Naive thymus-derived CD4-positive, alpha-beta T cell (primary cell): ENCODE measurements around the gene SMNDC1. TPM values are rescaled to one million over a fixed set of nuclear protein-coding genes. Genes with fewer than 3 reads are reported as not detected.
"Not testable (repeated sequence)": the region's sequence is repeated elsewhere in the genome, so short reads cannot be mapped to it uniquely, and the experiment has no call there.

ENCODE experiments used
- ATAC-seq: fragments of 150-1000 bp; cut with Tn5 transposase; 2 replicates; pipeline ENCODE4 v1.10.0; 2021; ENCODE audit warnings: mild to moderate bottlenecking, moderate library complexity
- CTCF ChIA-PET: fragments of 350-600 bp; sonication (Branson Sonifier 250); formaldehyde crosslinking; loops from one replicate; lab custom pipeline; 2021; ENCODE audit warnings: antibody characterized with exemption; lab: Charles Lee
- POLR2A ChIA-PET: fragments of 350-600 bp; sonication (Branson Sonifier 250); formaldehyde crosslinking; loops from one replicate; lab custom pipeline; 2021; ENCODE audit warnings: antibody characterized with exemption, inconsistent platforms; lab: Charles Lee
- DNase-seq, 9 donors: peaks; one replicate each; pipeline versions ENCODE4 v3.0.0 to v3.0.0-alpha.2; 2020 to 2022; ENCODE audit warnings: mixed read lengths in 1 of 9
- H3K27ac ChIP-seq: one replicate; pipeline ENCODE4 v1.7.0; 2013; ENCODE audit warnings: mild to moderate bottlenecking, low read depth, low read length, moderate library complexity
- H3K27me3 ChIP-seq, 2 donors: one replicate each; pipeline ENCODE4 v1.7.0; 2013; ENCODE audit warnings: low read length in 2 of 2, mild to moderate bottlenecking in 2 of 2, moderate library complexity in 2 of 2; ENCODE audit not compliant: control insufficient read depth in 2 of 2, insufficient read depth in 2 of 2
- H3K36me3 ChIP-seq, 3 experiments: 1 replicate in 2 of 3; 2 replicates in 1 of 3; pipeline ENCODE4 v1.7.0; 2013; ENCODE audit warnings: low read length in 3 of 3, mild to moderate bottlenecking in 3 of 3, moderate library complexity in 1 of 3; ENCODE audit not compliant: insufficient read depth in 3 of 3, control insufficient read depth in 2 of 3
- H3K4me1 ChIP-seq, 2 donors: one replicate each; pipeline ENCODE4 v1.7.0; 2013; ENCODE audit warnings: low read length in 2 of 2, mild to moderate bottlenecking in 2 of 2, moderate library complexity in 1 of 2; ENCODE audit not compliant: control insufficient read depth in 2 of 2, insufficient read depth in 2 of 2
- H3K4me3 ChIP-seq: 2 replicates; pipeline ENCODE4 v1.7.0; 2013; ENCODE audit warnings: mild to moderate bottlenecking, low read length
- H3K9me3 ChIP-seq, 3 experiments: 1 replicate in 2 of 3; 2 replicates in 1 of 3; pipeline ENCODE4 v1.7.0; 2013; ENCODE audit warnings: low read length in 3 of 3; ENCODE audit not compliant: control insufficient read depth in 2 of 3
- H3K27ac Mint-ChIP-seq, 9 donors: one replicate each; pipeline ENCODE4 v1.8.0; 2020 to 2022; ENCODE audit warnings: mixed read lengths in 9 of 9, mild to moderate bottlenecking in 8 of 9, moderate library complexity in 5 of 9, inconsistent platforms in 2 of 9
- H3K27me3 Mint-ChIP-seq, 5 donors: one replicate each; pipeline ENCODE4 v1.8.0; 2021 to 2022; ENCODE audit warnings: mixed read lengths in 5 of 5, mild to moderate bottlenecking in 1 of 5
- H3K36me3 Mint-ChIP-seq, 5 donors: one replicate each; pipeline ENCODE4 v1.8.0; 2020 to 2022; ENCODE audit warnings: mixed read lengths in 5 of 5, mild to moderate bottlenecking in 3 of 5, inconsistent platforms in 1 of 5
- H3K4me1 Mint-ChIP-seq, 7 donors: one replicate each; pipeline ENCODE4 v1.8.0; 2020 to 2022; ENCODE audit warnings: mixed read lengths in 7 of 7, mild to moderate bottlenecking in 3 of 7, inconsistent platforms in 1 of 7
- H3K4me3 Mint-ChIP-seq, 10 donors: one replicate each; pipeline ENCODE4 v1.8.0; 2020 to 2022; ENCODE audit warnings: mild to moderate bottlenecking in 10 of 10, mixed read lengths in 10 of 10, moderate library complexity in 6 of 10, inconsistent platforms in 2 of 10
- H3K9me3 Mint-ChIP-seq, 11 donors: one replicate each; pipeline ENCODE4 v1.8.0; 2020 to 2022; ENCODE audit warnings: mixed read lengths in 11 of 11, mild to moderate bottlenecking in 4 of 11, inconsistent platforms in 1 of 11, moderate library complexity in 1 of 11
- intact Hi-C, 2 donors: fragments of 100-400 bp; cut with micrococcal nuclease; formaldehyde crosslinking; loops; one replicate each; pipeline ENCODE4 v1.15.1; 2023
- polyA plus RNA-seq, 2 donors: library from polyadenylated mRNA; unstranded; fragments of 300-500 nt; fragmentation: Illumina TruSeq; gene quantifications; one replicate each; pipeline ENCODE4 v1.2.3, GENCODE V29; 2021
- total RNA-seq, 6 experiments: library from RNA in 5 of 6; stranded (reverse) in 5 of 6; gene quantifications; 1 replicate in 5 of 6; 2 replicates in 1 of 6; pipeline ENCODE4 v1.2.3 and lab custom pipeline; 2021 to 2026

The SMNDC1 gene
- total and polyA plus RNA-seq, 7 experiments from 2014 or later: 16.1 to 43.1 (median 36.5) TPM

- DNase-seq, intact Hi-C loops, ATAC-seq, H3K4me3 ChIP-seq, H3K36me3 ChIP-seq, H3K9me3 ChIP-seq, H3K27ac ChIP-seq, H3K27me3 ChIP-seq, CTCF ChIA-PET, H3K4me1 ChIP-seq: not testable (repeated sequence)
- H3K4me1 Mint-ChIP-seq: peaks cover 16 to 42% (median 28%) of the 10 kb centered on the region in 7 donors
- peak overlapping the region in 2 of 10 donors; percentile 0 to 10 for H3K4me3 Mint-ChIP-seq
- peaks cover 0 to 49% (median 33%) of the 10 kb centered on the region in 5 donors for H3K36me3 Mint-ChIP-seq
- H3K27me3 Mint-ChIP-seq: peaks cover 0 to 34% (median 0%) of the 10 kb centered on the region in 5 donors
- peak overlapping the region in 2 of 9 donors; percentile 0 to 60 for H3K27ac Mint-ChIP-seq
- H3K9me3 Mint-ChIP-seq: peaks cover 0 to 11% (median 4%) of the 10 kb centered on the region in 11 donors
- POLR2A ChIA-PET: interaction anchor here (1.1 kb wide), 1 partner anchor 371 kb away, joined by 6 read pairs; no protein-coding TSS in a partner anchor
Observed at GRCh38 chr10:110251392-110251791, 53.3 kb downstream of the SMNDC1 start.

DNA sequence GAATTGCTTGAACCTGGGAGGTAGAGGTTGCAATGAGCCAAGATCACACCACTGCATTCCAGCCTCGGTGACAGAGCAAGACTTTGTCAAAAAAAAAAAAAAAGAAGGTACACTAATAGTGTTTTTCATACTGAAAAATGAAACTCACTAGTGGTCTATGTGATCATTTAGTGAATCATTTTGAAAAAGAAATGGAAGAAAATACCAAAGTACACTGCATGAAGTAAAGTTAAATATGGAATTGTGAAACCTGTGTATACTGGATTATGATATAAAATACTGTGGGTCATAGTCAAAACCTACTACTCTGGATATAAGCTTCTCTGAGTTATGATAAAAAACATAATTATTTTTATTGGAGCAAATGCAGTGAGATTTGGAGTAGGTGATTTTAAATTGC is 55.2 kb downstream of the SMNDC1 start:
- peaks cover 0 to 41% (median 0%) of the 10 kb centered on the region in 5 donors for H3K27me3 Mint-ChIP-seq
- DNase-seq, H3K27ac ChIP-seq, H3K4me3 Mint-ChIP-seq, H3K4me1 ChIP-seq, POLR2A ChIA-PET, H3K9me3 ChIP-seq, ATAC-seq, H3K27ac Mint-ChIP-seq, H3K27me3 ChIP-seq, H3K4me3 ChIP-seq, intact Hi-C loops, H3K9me3 Mint-ChIP-seq, CTCF ChIA-PET: not testable (repeated sequence)
- H3K36me3 Mint-ChIP-seq: peaks cover 9 to 52% (median 34%) of the 10 kb centered on the region in 5 donors
- peaks cover 0 to 11% (median 0%) of the 10 kb centered on the region in 3 experiments for H3K36me3 ChIP-seq
- H3K4me1 Mint-ChIP-seq: peaks cover 15 to 40% (median 27%) of the 10 kb centered on the region in 7 donors

GRCh38 chr10:110247833-110248232 is 56.9 kb downstream of the SMNDC1 start:
- Mint-ChIP-seq H3K36me3 (peaks cover 9 to 49% (median 27%) of the 10 kb centered on the region in 5 donors), H3K27me3 (peaks cover 0 to 36% (median 0%) of the 10 kb centered on the region in 5 donors)

GRCh38 chr10:110244550-110244949 is 60.2 kb downstream of the SMNDC1 start:
- Mint-ChIP-seq H3K36me3 (peaks cover 9 to 52% (median 26%) of the 10 kb centered on the region in 5 donors), H3K4me3 (no peak overlapping the region), H3K4me1 (peaks cover 17 to 39% (median 32%) of the 10 kb centered on the region in 7 donors), H3K27me3 (peaks cover 0 to 33% (median 0%) of the 10 kb centered on the region in 5 donors), H3K27ac (no peak overlapping the region), H3K9me3 (peaks cover 0 to 4% (median 0%) of the 10 kb centered on the region in 11 donors)
- Histone ChIP-seq H3K4me3 (no peak overlapping the region), H3K36me3 (peaks cover 0 to 11% (median 0%) of the 10 kb centered on the region in 3 experiments), H3K9me3 (no peaks in the 10 kb centered on the region), H3K27me3 (no peaks in the 10 kb centered on the region), H3K4me1 (peaks cover 3 to 4% of the 10 kb centered on the region in 2 donors), H3K27ac (no peak overlapping the region)
- ATAC-seq (no peak), DNase-seq (no peak)
- intact Hi-C loops: loop anchor here in 1 of 2 donors (5.0 kb wide), 1 partner anchor 33 kb away; no protein-coding TSS in a partner anchor
- ChIA-PET POLR2A (interaction anchor here (0.9 to 1.3 kb wide), 3 partner anchors 10 to 35 kb away, joined by 3 read pairs; no protein-coding TSS in a partner anchor), CTCF (interaction anchor here (1.0 kb wide), 1 partner anchor 106 kb away, joined by 3 read pairs; no protein-coding TSS in a partner anchor)

More at GRCh38 chr10:110247833-110248232, 56.9 kb downstream of the SMNDC1 start:
- H3K27me3 ChIP-seq, H3K27ac ChIP-seq, ATAC-seq, H3K27ac Mint-ChIP-seq, POLR2A ChIA-PET, CTCF ChIA-PET, H3K9me3 ChIP-seq, H3K4me1 ChIP-seq, H3K9me3 Mint-ChIP-seq, H3K4me3 Mint-ChIP-seq, DNase-seq, H3K4me3 ChIP-seq, intact Hi-C loops: not testable (repeated sequence)
- peaks cover 10 to 25% (median 22%) of the 10 kb centered on the region in 7 donors for H3K4me1 Mint-ChIP-seq
- peaks cover 0 to 11% (median 0%) of the 10 kb centered on the region in 3 experiments for H3K36me3 ChIP-seq

DNA sequence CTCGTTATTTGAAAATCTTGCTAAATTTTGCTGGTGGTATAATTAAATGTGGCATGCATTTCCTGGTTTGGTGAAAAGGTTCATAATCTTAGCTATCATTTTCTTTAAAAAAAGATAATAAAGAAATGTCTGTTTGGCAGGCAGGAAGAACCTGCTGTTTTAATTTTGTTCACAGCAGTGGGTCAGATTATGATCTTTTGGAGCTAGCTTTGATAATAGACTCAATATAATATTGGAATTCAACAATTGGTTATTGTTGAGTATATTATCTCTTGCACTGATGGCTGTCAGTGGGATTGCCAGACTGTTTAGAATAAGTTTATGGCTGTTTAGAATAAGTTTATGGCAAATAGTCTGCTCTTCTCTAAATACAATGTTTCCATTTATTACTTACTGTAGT is 62.2 kb downstream of the SMNDC1 start:
- no peak overlapping the region for H3K27ac ChIP-seq
- no peak overlapping the region for H3K4me3 Mint-ChIP-seq

DNA sequence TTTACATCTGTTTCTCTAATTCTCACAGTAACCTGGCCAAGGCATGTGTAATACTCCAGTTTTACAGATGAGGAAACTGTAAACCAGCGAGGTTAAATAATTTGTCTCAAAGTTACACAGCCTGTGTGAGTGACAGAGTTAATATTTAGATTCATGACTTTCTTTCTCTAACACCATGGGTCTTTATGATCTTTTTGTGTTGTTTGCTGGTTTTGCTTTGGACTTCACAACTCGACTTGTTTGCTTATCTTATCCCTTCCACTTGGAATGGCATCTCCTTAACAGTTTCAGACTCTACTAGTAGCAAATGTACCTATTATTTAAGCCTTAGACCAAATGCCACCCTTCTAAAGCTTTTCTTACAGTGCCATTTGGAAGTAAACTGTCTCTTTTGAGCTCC is 62.9 kb downstream of the SMNDC1 start:
- no peak for DNase-seq
- ATAC-seq: no peak
- H3K27ac Mint-ChIP-seq: no peak overlapping the region
- ChIA-PET CTCF (interaction anchor here (0.7 kb wide), 2 partner anchors 22 to 34 kb away, joined by 3 to 4 read pairs; no protein-coding TSS in a partner anchor), POLR2A (interaction anchor here (0.7 kb wide), 1 partner anchor 11 kb away, joined by 4 read pairs; no protein-coding TSS in a partner anchor)
- Histone ChIP-seq H3K27ac (no peak overlapping the region), H3K9me3 (no peaks in the 10 kb centered on the region), H3K4me1 (peaks cover 3 to 4% of the 10 kb centered on the region in 2 donors), H3K27me3 (no peaks in the 10 kb centered on the region), H3K36me3 (peaks cover 0 to 11% (median 0%) of the 10 kb centered on the region in 3 experiments), H3K4me3 (no peak overlapping the region)
- peaks cover 17 to 62% (median 47%) of the 10 kb centered on the region in 5 donors for H3K36me3 Mint-ChIP-seq
- H3K4me3 Mint-ChIP-seq: peak overlapping the region in 3 of 10 donors; percentile 21 to 56 (median 39)
- peaks cover 18 to 58% (median 43%) of the 10 kb centered on the region in 7 donors for H3K4me1 Mint-ChIP-seq
- H3K27me3 Mint-ChIP-seq: peaks cover 0 to 42% (median 0%) of the 10 kb centered on the region in 5 donors
- intact Hi-C loops: loop anchor here in 1 of 2 donors (5.0 kb wide), 1 partner anchor 35 kb away; no protein-coding TSS in a partner anchor
- peaks cover 0 to 5% (median 0%) of the 10 kb centered on the region in 11 donors for H3K9me3 Mint-ChIP-seq

More for the DNA sequence above, 62.2 kb downstream of the SMNDC1 start:
- POLR2A ChIA-PET: interaction anchor here (0.8 kb wide), 1 partner anchor 29 kb away, joined by 3 read pairs; no protein-coding TSS in a partner anchor
- H3K27me3 Mint-ChIP-seq: peaks cover 0 to 41% (median 0%) of the 10 kb centered on the region in 5 donors
- H3K4me1 Mint-ChIP-seq: peaks cover 17 to 51% (median 43%) of the 10 kb centered on the region in 7 donors
- peaks cover 3 to 4% of the 10 kb centered on the region in 2 donors for H3K4me1 ChIP-seq
- no peak overlapping the region for H3K27ac Mint-ChIP-seq
- H3K9me3 ChIP-seq: no peaks in the 10 kb centered on the region
- ATAC-seq (no peak), DNase-seq (no peak)
- peaks cover 17 to 62% (median 41%) of the 10 kb centered on the region in 5 donors for H3K36me3 Mint-ChIP-seq
- no peaks in the 10 kb centered on the region for H3K27me3 ChIP-seq
- intact Hi-C loops: loop anchor here in 1 of 2 donors (5.0 kb wide), 1 partner anchor 35 kb away; no protein-coding TSS in a partner anchor
- no peak overlapping the region for H3K4me3 ChIP-seq
- CTCF ChIA-PET: no interaction called here
- H3K36me3 ChIP-seq: peaks cover 0 to 11% (median 0%) of the 10 kb centered on the region in 3 experiments
- peaks cover 0 to 5% (median 0%) of the 10 kb centered on the region in 11 donors for H3K9me3 Mint-ChIP-seq
